GM19468 (cell line): ENCODE results near the gene NUMBL.
A peak's percentile ranks its signal among the peaks of the same experiment; 100 is the strongest.
"Not testable (repeated sequence)": the region's sequence is repeated elsewhere in the genome, so short reads cannot be mapped to it uniquely, and the experiment has no call there.

Experiments used
- ATAC-seq: cut with Tn5 transposase; IDR thresholded peaks from one replicate; pipeline ENCODE4 v1.9.1; 2021; ENCODE audit warnings: mild to moderate bottlenecking, moderate library complexity, moderate number of reproducible peaks; ENCODE audit not compliant: unreplicated experiment; ENCODE audit errors: extremely low read depth

NUMBL gene

GRCh38 chr19:40668991-40669614 lies 21.3 kb downstream of the NUMBL start:
- no peak for ATAC-seq

GRCh38 chr19:40667602-40668001 lies 22.8 kb downstream of the NUMBL start:
- ATAC-seq = no peak

DNA sequence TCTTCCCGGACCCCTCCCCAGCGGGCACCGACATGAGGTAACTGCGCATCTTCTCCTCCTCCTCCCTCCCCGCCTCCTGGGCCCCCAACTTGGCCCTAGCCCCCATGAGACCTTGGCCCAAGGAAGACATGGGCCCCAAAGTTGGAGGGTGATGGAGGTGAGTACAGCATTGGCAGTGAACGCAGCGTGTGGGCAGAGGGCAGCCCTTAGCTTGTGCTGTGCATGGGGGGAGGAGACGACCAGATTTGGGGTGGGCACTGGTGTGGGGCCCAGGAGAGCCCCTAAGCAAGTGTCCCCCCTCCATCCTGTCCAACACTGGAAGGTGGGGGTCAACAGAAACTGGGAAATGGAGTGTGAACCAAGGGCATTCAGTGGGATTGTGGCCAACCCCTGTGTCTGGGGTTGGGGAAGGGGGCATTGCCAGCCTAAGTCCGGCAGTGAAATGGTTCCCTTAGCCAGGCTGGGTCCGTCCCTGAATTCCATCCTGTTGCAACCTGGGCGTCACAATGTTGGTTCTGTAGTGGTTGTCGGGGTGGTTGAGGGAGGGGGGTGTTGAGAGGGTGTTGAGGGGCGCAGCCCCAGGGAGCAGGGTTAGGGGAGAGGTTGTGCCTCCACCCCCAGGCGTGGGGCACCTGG lies 23.5 kb downstream of the NUMBL start:
- no peak for ATAC-seq

- no peak for ATAC-seq
Observed at GRCh38 chr19:40663695-40664692, 26.5 kb downstream of the NUMBL start.

GRCh38 chr19:40662925-40663694 lies 27.3 kb downstream of the NUMBL start:
- ATAC-seq = peak; percentile 76

- ATAC-seq = no peak
Observed at GRCh38 chr19:40661616-40662015, 28.8 kb downstream of the NUMBL start.

- ATAC-seq = no peak
Observed at GRCh38 chr19:40659566-40659965, 30.9 kb downstream of the NUMBL start.

DNA sequence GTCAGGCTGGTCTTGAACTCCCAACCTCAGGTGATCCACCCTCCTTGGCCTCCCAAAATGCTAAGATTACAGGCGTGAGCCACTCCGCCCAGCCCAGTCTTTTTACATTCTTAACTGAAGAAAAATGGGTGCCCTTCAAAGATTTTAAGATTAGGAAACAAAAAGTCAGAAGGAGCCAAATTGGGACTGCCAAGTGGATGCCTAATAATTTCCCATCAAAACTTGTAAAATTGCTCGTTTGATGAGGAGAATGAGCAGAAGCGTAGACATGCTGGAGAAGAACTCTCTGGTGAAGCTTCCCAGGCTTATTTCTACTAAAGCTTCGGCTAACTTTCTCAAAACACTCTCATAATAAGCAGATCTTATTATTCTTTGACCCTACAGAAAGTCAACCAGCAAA lies 31.3 kb downstream of the NUMBL start:
- no peak for ATAC-seq

DNA sequence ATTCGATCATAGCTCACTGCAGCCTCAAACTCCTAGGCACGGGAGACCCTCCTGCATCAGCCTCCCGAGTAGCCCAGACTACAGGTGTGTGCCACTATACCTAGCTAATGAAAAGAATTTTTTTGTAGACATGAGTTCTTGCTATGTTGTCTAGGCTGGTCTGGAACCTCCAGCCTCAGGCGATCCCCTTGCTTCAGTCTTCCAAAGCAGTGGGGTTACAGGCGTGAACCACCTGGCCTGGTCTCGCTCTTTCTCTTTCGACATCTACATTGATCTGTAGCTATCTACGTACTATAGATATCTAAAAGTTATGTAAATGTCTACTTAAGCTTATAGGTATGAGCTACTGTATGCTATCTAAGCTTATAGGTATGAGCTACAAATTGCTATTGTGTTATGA lies 32.4 kb downstream of the NUMBL start:
- no peak for ATAC-seq

GRCh38 chr19:40655684-40656083 lies 34.8 kb downstream of the NUMBL start:
- not testable (repeated sequence) for ATAC-seq

- ATAC-seq = not testable (repeated sequence)
Observed at GRCh38 chr19:40652303-40652702, 38.1 kb downstream of the NUMBL start.

DNA sequence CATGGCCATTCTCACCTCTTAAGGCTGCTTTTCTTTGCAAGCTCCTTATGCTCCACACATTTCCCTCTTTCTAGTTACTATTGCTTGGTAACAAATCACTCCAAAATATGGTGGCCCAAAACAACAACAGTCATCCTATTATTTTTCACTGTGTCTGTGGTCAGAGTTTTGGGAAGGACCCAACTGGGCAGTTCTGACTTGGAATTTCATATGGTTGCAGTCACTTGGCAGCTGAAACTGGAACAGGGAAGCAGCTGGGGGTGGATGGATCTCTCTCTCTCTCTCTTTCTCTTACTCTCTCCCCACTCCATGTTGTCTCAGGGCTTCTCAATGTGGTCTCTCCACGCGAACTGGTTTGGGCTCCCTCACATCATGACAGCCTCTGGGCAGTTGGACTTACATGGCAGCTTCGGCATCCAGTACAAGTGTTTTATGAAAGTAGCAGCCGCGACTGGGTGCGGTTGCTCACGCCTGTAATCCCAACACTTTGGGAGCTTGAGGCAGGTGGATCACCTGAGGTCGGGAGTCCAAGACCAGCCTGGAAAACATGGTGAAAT lies 39.6 kb downstream of the NUMBL start:
- ATAC-seq = no peak

GRCh38 chr19:40649903-40650675 lies 40.4 kb downstream of the NUMBL start:
- not testable (repeated sequence) for ATAC-seq

GRCh38 chr19:40646743-40647254 lies 43.7 kb downstream of the NUMBL start:
- ATAC-seq = no peak

- ATAC-seq = no peak
Observed at GRCh38 chr19:40642757-40643305, 47.6 kb downstream of the NUMBL start.

- ATAC-seq = no peak
Observed at GRCh38 chr19:40642051-40642706, 48.3 kb downstream of the NUMBL start.

- ATAC-seq = no peak
Observed at GRCh38 chr19:40641281-40641680, 49.2 kb downstream of the NUMBL start.

DNA sequence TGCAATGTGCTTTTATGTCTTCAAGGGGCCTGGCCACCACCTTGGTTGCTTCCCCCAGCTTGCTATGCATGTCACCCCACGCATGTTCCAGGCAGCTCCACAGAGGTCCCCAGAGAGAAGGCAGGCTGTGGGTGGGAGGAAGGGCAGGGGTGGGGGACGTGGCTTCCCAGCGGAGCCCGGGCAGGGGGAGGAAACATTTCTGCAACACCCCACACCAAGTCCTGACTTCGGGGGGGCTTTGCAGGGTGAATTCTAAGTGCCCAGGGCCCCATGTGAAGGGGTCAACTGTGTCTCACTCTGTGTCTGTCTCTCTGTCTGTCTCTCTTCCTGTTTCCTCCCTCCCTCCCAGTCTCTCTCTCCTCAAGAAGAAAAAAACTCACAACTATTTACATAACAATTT lies 49.7 kb downstream of the NUMBL start:
- ATAC-seq = no peak
